Measurements from ENCODE around the gene STK33.
"Not testable (repeated sequence)": the region's sequence is repeated elsewhere in the genome, so short reads cannot be mapped to it uniquely, and the experiment has no call there.

The STK33 gene

DNA sequence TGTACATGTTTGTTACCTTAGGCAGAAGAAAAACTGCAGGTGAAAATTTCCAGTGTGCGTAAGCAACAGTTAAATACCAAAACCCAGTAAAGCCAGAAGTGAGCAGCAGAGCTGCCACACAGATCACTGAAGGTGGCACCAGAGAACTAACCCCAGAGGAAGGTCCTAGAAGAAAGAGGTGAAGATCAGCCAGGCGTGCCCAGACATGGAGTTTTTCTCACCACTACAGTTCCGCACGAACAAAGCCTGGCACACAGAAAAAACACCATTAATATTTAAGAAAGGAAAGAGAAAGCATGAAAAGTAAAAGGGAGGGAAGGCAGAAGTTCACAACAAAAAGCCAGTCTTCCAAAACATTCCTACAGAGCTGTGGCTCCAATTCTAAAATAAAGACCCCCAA lies 60.7 kb downstream of the STK33 start:
- DNase-seq, result no peak

- no peak for DNase-seq
Measured at GRCh38 chr11:8532475-8532874, 61.6 kb downstream of the STK33 start.

GRCh38 chr11:8531982-8532381 lies 62.0 kb downstream of the STK33 start:
- DNase-seq, result no peak

- DNase-seq, result no peak
Measured at GRCh38 chr11:8531312-8531711, 62.7 kb downstream of the STK33 start.

DNA sequence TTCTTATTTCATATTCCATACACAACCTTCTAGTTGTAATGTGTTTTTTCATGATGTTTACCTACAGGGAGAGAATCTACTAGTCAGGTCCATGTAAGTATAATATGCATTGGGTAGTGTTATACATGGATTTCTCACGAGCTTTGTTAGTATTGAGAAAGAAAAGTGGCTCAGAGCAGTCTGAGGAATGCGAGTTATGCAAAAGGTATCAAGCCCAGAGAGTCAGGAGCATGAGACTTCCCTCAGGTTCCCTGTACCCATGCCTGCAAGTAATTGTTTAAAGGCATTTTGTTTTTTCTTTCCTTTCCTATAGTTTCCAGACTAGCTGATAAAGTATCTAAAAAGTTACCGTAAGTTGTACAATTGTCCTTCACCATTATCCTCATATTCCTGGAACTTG lies 66.1 kb downstream of the STK33 start:
- DNase-seq, result no peak

GRCh38 chr11:8523396-8523795 lies 70.6 kb downstream of the STK33 start:
- DNase-seq, result no peak

DNA sequence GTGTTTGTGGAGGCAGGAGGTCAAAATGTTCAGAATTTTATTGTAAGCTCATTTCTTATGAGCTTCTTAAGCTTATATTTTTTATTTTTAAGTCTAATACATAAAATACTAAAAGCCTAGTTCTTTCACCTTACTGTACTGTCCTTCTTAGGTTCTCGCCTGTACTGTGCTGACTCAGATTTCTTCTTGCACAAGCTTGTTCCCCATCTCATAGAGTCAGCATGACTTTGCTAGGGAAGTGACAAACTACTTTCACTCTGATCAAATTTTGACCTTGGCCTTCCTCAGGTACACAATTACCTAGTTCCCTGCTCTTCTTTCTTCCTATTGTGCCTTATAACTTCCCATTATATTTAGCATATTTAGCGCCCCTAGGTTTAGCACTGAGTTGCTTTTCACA lies 81.5 kb downstream of the STK33 start:
- no peak for DNase-seq

DNA sequence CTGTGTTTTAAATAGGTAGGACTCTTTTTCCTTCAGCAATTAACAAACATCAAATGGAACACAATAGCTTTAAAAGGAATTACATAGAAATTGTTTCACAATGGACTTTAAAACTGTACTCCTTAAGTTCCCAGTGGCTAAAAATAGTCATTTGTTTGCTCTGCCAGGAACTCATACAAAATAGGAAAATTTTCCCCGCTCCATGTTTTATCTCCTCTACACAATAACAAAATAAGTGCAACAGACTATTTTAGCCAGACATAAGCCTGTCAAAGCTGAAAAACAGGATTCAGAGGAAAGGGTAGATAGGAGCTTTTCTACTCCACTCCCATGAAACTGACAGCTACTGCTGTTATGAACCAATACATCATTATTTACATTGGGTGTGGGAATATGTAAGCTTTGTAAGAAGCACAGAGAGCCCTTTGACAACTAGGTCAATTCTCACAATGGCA lies 90.1 kb downstream of the STK33 start:
- no peak for DNase-seq

DNA sequence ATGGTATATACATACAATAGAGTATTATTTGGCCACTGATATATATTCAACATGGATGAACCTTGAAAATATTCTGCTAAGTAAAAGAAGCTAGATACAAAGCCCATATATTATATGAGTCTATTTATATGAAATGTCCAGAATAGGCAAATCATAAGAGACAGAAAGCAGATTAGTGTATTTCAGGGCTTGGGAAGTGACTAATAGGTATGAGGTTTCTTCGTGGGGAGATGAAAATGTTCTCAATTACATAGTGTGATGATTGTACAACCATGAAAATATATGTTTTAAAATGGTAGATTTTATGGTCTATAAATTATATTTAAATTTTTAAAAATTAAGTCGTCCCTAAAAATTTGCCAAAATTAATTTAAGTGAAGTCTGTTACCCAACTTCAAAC lies 92.2 kb downstream of the STK33 start:
- no peak for DNase-seq

GRCh38 chr11:8488395-8488794 lies 105.6 kb downstream of the STK33 start:
- DNase-seq, result no peak

- DNase-seq, result no peak
Measured at GRCh38 chr11:8487261-8487660, 106.8 kb downstream of the STK33 start.

- DNase-seq, result no peak
Measured at GRCh38 chr11:8484251-8484650, 109.8 kb downstream of the STK33 start.

- DNase-seq, result no peak
Measured at GRCh38 chr11:8480858-8481257, 113.2 kb downstream of the STK33 start.

GRCh38 chr11:8477680-8478079 lies 116.3 kb downstream of the STK33 start:
- DNase-seq, result no peak

DNA sequence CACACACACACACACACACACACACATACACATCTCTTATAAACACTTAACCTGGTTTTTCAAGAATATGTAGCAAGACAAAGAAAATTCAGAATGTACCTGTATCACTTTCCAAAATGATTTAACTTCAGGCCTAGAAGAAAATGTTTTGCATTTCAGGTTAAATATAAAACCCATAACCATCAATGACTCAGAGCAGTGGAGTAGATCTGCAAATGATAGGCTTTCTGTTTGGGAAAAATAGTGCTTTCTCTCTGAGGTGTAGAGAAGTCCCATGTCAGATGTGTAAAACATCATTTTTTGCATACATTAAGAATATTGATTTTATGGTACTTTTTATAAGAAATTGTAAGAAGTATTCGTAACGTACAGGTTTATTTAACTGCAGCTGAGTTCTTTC lies 116.9 kb downstream of the STK33 start:
- DNase-seq, result no peak

DNA sequence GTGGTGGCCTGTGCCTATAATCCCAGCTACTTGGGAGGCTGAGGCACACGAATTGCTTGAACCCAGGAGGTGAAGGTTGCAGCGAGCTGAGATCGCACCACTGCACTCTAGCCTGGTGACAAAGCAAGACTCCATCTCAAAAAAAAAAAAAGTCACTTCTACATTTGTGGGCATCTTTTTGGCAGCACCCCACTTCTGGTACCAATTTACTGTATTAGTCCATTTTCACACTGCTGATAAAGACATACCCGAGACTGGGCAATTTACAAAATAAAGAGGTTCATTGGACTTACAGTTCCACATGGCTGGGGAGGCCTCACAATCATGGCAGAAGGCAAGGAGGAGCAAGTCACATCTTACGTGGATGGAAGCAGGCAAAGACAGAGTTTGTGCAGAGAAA lies 126.2 kb downstream of the STK33 start:
- not testable (repeated sequence) for DNase-seq

- not testable (repeated sequence) for DNase-seq
Measured at GRCh38 chr11:8467356-8467755, 126.7 kb downstream of the STK33 start.

DNA sequence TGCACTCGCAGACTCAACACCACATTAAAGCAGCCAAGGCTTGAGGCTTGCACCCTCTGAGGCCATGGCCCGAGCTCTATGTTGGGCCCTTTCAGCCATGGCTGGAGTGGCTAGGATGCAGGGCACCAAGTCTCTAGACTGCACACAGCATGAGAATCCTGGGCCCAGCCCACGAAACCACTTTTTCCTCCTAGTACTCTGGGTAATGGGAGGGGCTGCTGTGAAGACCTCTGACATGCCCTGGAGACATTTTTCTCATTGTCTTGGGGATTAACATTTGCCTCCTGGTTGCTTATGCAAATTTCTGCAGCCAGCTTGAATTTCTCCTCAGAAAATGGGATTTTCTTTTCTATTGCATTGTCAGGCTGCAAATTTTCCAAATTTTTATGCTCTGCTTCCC lies 127.1 kb downstream of the STK33 start:
- not testable (repeated sequence) for DNase-seq

- DNase-seq, result no peak
Measured at GRCh38 chr11:8459711-8460399, 134.2 kb downstream of the STK33 start.

DNA sequence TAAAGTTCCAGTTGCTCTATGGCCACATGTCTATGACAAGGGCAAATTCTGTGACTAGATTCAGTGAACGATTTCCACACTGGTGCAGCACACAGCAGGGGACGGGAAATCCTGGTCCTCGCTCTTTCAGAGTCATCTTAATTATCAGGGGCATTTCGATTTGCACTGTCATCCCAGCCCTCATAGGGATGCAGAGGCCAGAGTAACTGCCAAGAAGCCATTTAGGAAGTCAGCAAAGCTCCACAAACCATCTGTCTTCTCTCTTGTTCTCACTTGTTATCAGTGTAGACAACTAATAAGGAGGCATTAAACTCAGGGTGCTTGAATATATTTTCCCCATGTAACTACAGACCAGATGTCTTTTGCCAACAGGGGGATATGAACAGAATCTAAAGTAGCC lies 151.7 kb downstream of the STK33 start:
- DNase-seq, result no peak

DNA sequence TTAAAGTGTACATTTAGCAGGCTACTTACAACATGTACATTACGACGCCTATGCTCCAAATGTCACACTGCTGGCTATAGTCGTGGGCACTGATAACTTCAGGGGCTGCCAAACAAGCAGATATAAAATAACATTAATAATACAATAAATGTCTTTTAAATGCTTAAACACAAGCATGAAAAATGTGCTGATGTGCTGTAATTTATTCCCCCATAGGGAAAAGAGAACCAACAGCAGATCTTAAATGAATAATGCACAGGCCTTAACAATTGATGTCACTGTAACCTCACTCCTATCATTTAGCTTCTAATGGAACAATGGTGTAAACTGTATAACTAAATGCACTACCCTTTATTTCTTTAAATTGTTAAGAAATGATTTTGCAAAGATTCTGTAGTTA lies 153.4 kb downstream of the STK33 start:
- no peak for DNase-seq

- no peak for DNase-seq
Measured at GRCh38 chr11:8429483-8429882, 164.5 kb downstream of the STK33 start.

GRCh38 chr11:8426076-8426475 lies 168.0 kb downstream of the STK33 start:
- DNase-seq, result no peak

DNA sequence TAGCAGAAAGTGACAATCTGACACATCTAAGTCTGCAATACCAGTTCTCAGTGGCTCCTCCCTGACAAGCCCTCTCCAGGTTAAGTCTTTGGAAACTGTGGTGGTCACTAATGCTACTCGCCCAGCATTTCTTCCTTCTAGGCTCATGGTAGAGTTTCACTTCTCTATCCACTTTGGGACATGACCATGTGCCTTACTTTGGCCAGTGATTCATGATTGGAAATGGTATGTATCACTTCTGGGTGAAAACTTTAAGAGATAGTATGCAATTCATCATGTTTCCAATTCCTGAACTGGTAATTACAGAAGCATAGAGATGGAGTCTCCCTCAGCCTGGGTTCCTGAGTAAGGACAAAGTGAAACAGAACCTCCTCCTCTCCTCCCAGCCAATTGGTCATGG lies 178.8 kb downstream of the STK33 start:
- DNase-seq, result no peak

DNA sequence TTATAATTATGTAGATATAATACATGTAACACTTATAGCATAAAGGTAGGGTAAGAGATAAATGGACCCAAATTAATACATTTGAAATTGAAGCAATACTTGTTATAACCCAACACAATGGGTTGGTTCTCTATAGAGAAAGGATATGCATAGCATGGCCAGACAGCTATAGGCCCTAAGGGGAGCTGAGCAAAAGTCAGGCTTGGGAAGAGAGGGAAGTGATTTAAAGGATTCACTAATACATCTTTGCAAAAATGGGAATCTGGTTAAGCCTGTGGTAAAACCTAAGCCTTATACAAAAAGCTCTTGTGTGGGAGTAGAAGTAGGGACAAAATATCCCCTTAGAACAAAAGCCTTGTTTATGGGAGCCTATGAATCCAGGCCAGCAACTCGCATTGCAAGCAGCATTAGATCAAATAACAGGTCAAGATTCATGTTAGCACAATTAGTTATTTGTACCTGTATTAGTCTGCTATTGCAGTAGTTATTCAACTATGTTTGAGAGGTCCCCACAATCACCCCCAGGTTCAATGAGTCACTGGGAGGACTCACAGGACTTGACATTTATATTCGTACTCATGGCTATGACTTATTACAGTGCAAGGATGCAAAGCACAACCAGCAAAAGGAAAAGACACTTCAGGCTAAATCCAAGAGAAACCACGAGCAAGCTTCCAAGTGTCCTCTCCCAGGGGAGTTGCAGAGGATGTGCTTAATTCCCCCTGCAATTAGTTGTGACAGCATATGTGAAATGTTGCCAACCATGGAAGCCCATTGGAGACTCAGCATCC lies 185.7 kb downstream of the STK33 start:
- no peak for DNase-seq

Data from activated CD4-positive, alpha-beta T cell treated with anti-CD3 and anti-CD28 coated beads for 48 hours (primary cell).